Stimulated activated naive CD8-positive, alpha-beta T cell treated with anti-CD3 and anti-CD28 coated beads, Interleukin-15, amount 100 ng/mL, for 72 hours (primary cell): ENCODE results near the gene ZNF580.

ENCODE experiments used
- ATAC-seq: fragments of 150-1000 bp; cut with Tn5 transposase; 2 replicates; pipeline ENCODE4 v1.10.0; 2021; ENCODE audit warnings: mild to moderate bottlenecking, moderate library complexity
- DNase-seq, 2 donors: peaks; one replicate each; pipeline ENCODE4 v3.0.0; 2021 to 2022
- H3K27ac Mint-ChIP-seq, 2 donors: one replicate each; pipeline ENCODE4 v1.8.0; 2022; ENCODE audit warnings: mild to moderate bottlenecking in 2 of 2, mixed read lengths in 2 of 2, moderate library complexity in 2 of 2
- H3K27me3 Mint-ChIP-seq: one replicate; pipeline ENCODE4 v1.8.0; 2022; ENCODE audit warnings: mixed read lengths
- H3K4me1 Mint-ChIP-seq: one replicate; pipeline ENCODE4 v1.8.0; 2022; ENCODE audit warnings: mild to moderate bottlenecking, mixed read lengths
- H3K4me3 Mint-ChIP-seq, 2 donors: one replicate each; pipeline ENCODE4 v1.8.0; 2022; ENCODE audit warnings: mild to moderate bottlenecking in 2 of 2, mixed read lengths in 2 of 2, moderate library complexity in 1 of 2
- H3K9me3 Mint-ChIP-seq, 2 donors: one replicate each; pipeline ENCODE4 v1.8.0; 2022; ENCODE audit warnings: mixed read lengths in 2 of 2

ZNF580 gene

DNA sequence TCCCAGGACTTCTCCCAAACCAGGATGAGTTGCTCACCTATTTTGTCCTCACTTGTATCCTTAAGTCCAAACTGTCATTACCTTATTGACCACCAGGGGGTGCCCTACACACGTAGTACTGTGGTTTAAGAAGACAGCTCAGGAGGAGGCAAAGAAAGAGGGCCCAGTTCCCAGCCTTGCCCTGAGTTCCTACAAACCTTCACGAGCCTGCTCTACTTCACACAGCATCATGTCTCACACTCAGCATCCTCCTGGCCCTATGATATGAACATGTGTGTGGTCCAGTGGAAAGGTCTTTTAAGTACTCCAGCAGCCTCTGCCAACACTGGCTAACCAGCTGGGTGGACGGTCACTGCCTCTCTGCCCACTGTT lies 8.4 kb upstream of the ZNF580 start:
- Mint-ChIP-seq H3K4me3 (peak overlapping the region; percentile 16 to 28), H3K27ac (no peak overlapping the region), H3K4me1 (peaks cover 49% of the 10 kb centered on the region), H3K9me3 (no peaks in the 10 kb centered on the region), H3K27me3 (peaks cover 9% of the 10 kb centered on the region)
- peak; percentile 86 to 87 for DNase-seq
- peak; percentile 70 for ATAC-seq

DNA sequence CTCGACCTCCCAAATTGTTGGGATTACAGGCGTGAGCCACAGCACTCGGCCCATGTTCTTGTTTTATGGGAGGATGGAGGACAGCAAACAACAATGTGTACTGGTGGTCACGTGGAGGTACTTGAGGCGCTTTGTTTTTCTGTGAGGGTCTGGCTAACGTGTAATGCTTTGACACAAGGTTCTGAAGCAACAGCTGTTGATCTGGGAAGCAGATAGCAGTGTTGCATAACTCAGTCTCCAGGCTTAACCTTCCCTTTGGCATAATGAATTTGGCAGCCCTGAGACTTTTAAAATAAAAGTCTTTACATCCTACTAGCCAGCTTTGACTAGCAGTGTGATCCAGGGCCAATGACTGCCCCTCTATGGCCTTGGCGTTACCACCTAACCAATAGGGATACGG lies 6.9 kb upstream of the ZNF580 start:
- DNase-seq, result no peak
- ATAC-seq, result no peak
- peaks cover 59% of the 10 kb centered on the region for H3K4me1 Mint-ChIP-seq
- peaks cover 0 to 6% of the 10 kb centered on the region in 2 donors for H3K9me3 Mint-ChIP-seq
- no peaks in the 10 kb centered on the region for H3K27me3 Mint-ChIP-seq
- no peak overlapping the region for H3K4me3 Mint-ChIP-seq
- no peak overlapping the region for H3K27ac Mint-ChIP-seq

DNA sequence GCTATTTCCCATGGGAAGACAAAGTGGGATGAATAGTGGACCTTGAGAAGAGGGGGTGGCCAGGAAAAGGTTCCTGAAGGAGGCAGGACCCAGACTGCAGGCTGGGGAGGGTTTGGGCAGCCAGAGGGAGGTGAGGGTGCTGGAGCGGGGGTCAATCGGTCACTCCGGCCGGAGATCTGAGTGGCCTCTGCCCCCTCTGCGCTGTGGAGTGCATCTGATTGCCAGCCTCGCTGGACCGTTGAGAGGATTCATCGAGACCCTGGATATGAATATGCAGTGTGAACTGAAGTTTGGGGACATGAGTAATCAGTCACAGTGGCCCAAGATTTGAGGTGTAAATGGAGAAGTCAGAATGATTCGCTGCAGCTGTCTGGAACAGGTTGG lies 5.5 kb upstream of the ZNF580 start:
- no peak for DNase-seq
- H3K4me3 Mint-ChIP-seq, result peak overlapping the region; percentile 96 to 99
- ATAC-seq, result no peak
- peak overlapping the region; percentile 100 for H3K27ac Mint-ChIP-seq
- peaks cover 0 to 6% of the 10 kb centered on the region in 2 donors for H3K9me3 Mint-ChIP-seq
- H3K4me1 Mint-ChIP-seq, result peaks cover 72% of the 10 kb centered on the region
- H3K27me3 Mint-ChIP-seq, result no peaks in the 10 kb centered on the region

DNA sequence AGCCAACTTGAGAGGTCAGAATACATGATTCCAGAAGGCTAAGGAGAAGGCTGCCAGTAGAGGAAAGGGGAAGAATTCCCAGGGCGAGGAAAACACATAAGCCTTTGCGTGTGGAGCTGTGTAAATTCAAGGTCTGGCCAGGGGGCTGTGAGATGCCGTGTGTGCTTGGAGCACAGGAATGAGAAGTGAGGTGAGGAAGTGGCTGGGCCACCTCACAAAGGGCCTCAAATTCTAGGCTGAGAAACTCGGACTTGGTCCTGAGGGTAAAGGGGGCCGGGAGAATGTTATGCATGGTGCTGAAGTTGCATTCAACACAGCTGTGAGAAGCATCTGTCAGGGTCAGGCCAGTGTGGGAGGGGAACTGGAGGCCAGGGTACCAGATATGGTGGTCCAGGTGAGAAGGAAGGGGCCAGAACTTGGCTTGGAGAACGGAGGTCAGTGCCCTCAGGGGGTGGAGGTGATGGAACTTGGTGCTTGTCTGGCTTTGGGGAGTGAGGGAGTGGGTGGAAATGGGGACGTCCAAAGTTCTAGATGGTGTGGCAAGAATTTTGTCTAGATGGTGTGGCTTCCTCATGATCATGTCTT lies 4.9 kb upstream of the ZNF580 start:
- peaks cover 74% of the 10 kb centered on the region for H3K4me1 Mint-ChIP-seq
- peak overlapping the region; percentile 96 to 99 for H3K4me3 Mint-ChIP-seq
- ATAC-seq, result no peak
- peaks cover 0 to 6% of the 10 kb centered on the region in 2 donors for H3K9me3 Mint-ChIP-seq
- no peaks in the 10 kb centered on the region for H3K27me3 Mint-ChIP-seq
- DNase-seq, result no peak
- peak overlapping the region; percentile 100 for H3K27ac Mint-ChIP-seq

DNA sequence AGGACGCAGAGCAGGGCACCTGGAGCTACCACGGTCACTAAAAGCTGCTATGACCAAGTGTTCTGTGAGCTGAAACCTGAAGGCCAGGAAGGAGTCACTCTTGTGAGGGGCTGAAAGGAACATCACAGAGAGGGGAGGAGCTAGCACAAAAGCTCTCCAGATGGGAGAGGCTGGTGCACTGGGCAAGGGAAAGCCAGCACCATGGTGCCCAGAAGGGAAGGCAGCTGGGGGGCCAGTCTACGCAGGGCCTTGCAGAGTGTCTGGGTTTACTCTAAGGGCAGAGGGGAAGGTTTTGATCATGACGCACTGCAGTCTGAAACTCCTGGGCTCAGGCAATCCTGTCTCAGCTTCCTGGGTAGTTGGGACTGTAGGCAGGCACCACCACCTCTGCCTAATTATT lies 4.1 kb upstream of the ZNF580 start:
- H3K4me3 Mint-ChIP-seq, result peak overlapping the region; percentile 96 to 99
- no peak for ATAC-seq
- peak overlapping the region; percentile 85 to 100 for H3K27ac Mint-ChIP-seq
- peaks cover 0 to 6% of the 10 kb centered on the region in 2 donors for H3K9me3 Mint-ChIP-seq
- no peaks in the 10 kb centered on the region for H3K27me3 Mint-ChIP-seq
- H3K4me1 Mint-ChIP-seq, result peaks cover 69% of the 10 kb centered on the region
- DNase-seq, result no peak

DNA sequence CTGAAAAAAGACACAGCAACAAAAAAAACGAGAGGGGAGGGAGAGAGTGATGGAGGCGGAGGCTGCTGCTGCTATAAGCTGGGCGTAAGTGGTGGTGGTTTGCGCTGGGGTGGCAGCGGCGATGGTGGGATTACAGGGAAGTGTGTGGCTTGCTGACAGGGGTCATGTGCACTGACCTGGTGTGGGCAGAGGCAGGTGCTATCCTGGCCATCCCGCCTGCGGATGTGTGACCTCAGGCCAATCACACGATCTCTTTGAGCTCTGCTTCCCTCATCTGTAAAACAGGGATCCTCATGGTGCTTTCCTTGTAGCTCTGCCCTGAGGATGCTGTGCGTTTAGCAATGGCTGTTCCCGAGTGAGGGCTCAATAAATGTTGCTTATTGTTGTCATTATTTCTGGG lies 3.3 kb upstream of the ZNF580 start:
- Mint-ChIP-seq H3K4me3 (peak overlapping the region; percentile 18 to 99), H3K4me1 (peaks cover 61% of the 10 kb centered on the region)

DNA sequence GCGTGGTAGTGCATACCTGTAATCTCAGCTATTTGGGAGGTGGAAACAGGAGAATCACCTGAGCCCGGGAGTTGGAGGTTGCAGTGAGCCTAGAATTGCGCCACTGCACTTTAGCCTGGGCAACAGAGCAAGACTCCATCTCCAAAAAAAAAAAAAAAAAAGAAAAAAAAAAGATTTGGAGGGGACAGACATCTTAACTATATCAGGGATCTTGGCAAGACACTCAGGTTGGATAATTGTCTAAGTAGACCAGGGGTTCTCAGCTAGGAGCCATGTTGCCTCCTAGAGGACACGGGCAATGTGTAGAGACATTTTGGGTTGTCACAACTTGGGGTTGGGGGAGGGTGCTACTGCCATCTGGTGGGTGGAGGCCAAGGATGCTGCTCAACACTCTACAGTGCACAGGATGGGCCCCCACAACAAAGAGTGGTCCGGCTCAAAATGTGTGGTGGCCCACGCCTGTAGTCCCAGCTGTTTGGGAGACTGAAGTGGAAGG lies 1.9 kb upstream of the ZNF580 start:
- Mint-ChIP-seq H3K27ac (no peak overlapping the region), H3K4me1 (peaks cover 70% of the 10 kb centered on the region), H3K9me3 (peaks cover 0 to 6% of the 10 kb centered on the region in 2 donors), H3K27me3 (no peaks in the 10 kb centered on the region), H3K4me3 (peak overlapping the region; percentile 59 to 64)
- DNase-seq (peak; percentile 62 to 76), ATAC-seq (no peak)

More for the DNA sequence above, 3.3 kb upstream of the ZNF580 start:
- DNase-seq (no peak), ATAC-seq (no peak)
- Mint-ChIP-seq H3K27me3 (no peaks in the 10 kb centered on the region), H3K27ac (peak overlapping the region in 1 of 2 donors; percentile 55), H3K9me3 (peaks cover 0 to 6% of the 10 kb centered on the region in 2 donors)

DNA sequence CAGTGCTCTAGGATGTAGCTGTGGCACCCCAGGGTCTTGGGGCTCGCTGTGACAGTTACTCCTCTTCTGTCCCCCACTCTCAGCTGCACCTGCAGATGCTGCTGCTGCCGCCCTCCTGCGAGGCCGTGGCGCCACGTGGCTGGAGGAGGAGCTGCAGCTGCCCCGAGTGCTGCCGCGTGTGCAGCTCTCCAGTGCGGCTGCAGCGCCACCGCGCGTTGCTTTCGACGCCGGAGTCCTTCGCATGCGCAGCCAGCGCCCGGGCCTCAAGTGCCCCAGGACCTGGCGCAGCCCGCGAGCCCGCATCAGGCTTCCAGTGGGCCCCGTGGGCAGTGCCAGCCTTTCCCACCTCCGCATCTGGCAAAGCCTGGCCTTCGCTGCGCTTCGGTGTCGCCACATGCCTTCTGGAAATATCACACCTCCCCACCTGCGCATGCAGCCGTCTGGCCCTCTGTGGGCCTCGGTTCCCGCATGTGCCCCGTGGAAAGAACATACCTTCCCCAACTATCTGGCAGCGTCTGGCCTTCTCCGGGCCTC lies 692 bp upstream of the ZNF580 start:
- H3K27ac Mint-ChIP-seq, result peak overlapping the region; percentile 81 to 87
- H3K27me3 Mint-ChIP-seq, result no peaks in the 10 kb centered on the region
- ATAC-seq, result peak; percentile 37
- peak; percentile 80 to 82 for DNase-seq
- peaks cover 0 to 6% of the 10 kb centered on the region in 2 donors for H3K9me3 Mint-ChIP-seq
- H3K4me3 Mint-ChIP-seq, result peak overlapping the region; percentile 79 to 96
- H3K4me1 Mint-ChIP-seq, result peaks cover 70% of the 10 kb centered on the region

DNA sequence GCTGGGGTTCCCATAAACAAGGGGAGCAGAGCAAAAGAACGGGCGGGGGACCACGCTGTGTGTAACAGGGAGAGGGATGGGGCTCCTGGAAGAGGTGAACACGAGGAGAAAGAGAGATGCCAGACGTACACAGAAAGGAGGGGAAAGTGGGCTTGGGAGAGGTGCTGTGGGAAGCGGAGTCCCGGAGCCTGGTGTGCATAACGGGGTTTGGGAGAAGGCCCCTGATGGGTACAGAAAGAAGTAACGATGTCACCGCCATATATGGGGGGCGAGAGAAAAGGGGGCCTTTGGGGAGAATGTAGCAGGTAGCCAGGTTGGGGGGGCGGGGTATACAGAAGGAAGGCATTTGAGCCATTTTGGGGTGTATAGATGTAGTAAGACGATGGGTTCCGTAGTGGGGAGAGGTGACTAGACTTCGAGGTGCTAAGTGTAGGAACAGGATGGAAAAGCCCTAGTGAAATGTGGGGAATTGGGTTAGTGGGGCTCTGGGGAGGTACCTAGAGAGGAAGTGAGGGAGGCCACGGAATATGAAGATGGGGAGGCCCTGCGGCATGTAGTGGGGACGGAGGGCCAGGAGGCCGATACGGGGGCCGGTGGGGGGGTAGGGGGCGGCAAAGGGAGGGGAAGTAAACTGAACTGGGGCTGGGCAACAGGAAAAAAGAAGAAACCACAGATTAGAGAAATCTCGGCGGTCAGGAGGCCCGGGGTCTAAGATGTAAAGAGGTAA lies 787 bp downstream of the ZNF580 start:
- H3K27me3 Mint-ChIP-seq, result no peaks in the 10 kb centered on the region
- peak overlapping the region; percentile 96 to 98 for H3K4me3 Mint-ChIP-seq
- H3K4me1 Mint-ChIP-seq, result peaks cover 70% of the 10 kb centered on the region
- H3K9me3 Mint-ChIP-seq, result peaks cover 0 to 6% of the 10 kb centered on the region in 2 donors
- ATAC-seq, result peak; percentile 19
- peak; percentile 47 to 55 for DNase-seq
- H3K27ac Mint-ChIP-seq, result peak overlapping the region; percentile 94 to 96

DNA sequence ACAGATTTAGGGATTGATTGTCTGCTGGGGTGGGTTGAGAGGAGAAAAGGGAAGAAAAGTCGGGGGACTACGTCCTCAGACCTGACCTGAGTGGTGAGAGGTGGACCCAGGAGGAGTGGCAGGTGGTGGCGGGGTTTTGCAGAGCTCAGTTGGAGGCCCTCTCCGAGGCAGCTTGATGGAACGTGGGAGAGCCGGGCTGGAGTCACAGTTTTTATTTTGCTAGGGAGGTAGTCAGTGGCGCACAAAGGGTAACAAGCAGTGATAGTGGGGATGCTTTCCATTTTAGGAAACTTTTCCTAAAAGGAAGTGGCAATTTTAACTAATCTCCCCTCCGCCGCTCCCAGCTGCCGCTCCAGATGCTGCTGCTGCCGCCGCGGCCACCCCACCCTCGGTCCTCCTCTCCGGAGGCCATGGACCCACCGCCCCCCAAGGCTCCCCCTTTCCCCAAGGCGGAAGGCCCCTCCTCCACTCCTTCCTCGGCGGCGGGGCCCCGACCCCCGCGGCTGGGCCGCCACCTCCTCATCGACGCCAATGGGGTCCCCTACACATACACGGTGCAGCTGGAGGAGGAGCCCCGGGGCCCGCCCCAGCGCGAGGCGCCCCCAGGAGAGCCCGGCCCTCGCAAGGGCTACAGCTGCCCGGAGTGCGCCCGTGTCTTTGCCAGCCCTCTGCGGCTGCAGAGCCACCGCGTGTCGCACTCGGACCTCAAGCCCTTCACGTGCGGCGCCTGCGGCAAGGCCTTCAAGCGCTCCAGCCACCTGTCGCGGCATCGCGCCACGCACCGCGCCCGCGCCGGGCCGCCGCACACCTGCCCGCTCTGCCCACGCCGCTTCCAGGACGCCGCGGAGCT lies 1.6 kb downstream of the ZNF580 start:
- DNase-seq (peak in 1 of 2 donors; percentile 56), ATAC-seq (peak; percentile 18)
- Mint-ChIP-seq H3K27me3 (no peaks in the 10 kb centered on the region), H3K4me1 (peaks cover 70% of the 10 kb centered on the region), H3K27ac (peak overlapping the region; percentile 95 to 97), H3K4me3 (peak overlapping the region; percentile 96 to 98), H3K9me3 (peaks cover 0 to 6% of the 10 kb centered on the region in 2 donors)

DNA sequence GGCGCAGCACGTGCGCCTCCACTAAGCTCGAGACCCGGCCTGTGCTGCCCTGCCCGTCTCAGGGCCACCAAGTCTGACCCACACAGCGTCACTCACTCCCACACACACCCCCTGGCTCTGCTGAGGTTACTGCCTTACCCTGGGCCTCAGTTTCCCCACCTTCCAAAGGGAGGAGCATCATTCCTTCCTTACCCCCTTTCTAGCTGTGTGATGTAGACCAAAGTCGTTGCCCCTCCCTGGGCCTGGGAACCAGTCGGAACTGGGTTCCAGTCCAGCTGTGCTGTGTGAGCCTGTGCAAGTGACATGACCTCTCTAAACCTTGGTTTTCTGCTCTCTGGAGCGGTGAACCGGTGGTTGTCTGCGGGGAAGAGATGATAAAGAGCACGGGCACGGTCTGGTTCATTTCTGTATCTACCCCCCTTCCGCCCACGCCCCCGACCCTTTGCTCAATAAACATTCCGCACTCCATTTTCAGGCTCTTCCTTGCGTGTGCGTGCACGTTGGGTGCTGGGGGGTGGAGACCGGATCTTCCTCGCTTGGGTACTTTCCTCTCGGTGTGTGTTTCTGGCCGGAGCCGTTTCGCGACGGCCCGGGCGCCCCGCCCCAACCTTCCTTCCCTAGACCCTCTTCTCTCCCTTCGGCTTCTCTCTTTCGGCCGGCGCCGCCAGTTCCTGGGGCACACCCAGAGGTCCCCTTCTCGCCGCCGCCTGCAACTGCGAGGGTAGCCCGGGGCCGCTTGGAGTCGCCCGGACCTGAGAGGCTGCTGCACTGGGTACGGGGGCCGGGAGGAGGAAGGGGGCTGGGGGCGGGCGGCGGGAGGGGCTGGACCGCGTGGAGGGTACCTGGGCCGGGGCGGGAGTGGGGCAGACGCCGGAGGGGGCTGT lies 2.4 kb downstream of the ZNF580 start, which contains the start of gene ZNF581:
ZNF581 (plus strand) TSS at position 647 of the 884 bp plus-strand sequence. CDS start 923 bp downstream, outside the sequence.
- DNase-seq (peak; percentile 84), ATAC-seq (peak; percentile 68)
- H3K27ac Mint-ChIP-seq, result peak within 1 kb of the TSS; percentile 97 to 98
- no peaks in the 10 kb centered on the region for H3K27me3 Mint-ChIP-seq
- H3K4me3 Mint-ChIP-seq, result peak within 1 kb of the TSS; percentile 96 to 98
- H3K9me3 Mint-ChIP-seq, result no peaks in the 10 kb centered on the region
- H3K4me1 Mint-ChIP-seq, result peaks cover 68% of the 10 kb centered on the region

DNA sequence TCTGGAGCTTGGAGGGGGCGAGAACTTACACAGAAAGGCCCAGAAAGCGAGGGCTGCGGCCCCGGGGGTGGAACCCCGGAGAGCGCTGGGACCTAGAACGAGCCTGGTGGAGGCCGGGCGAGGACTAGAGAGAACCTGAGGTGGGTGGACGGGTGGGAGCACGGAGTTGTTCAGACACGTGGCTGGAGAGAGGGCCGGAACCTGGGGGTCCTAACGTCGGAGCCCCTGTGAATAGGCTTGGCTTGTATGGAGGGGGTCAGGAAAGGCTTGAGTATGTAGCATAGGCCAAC lies 3.0 kb downstream of the ZNF580 start:
- Mint-ChIP-seq H3K27me3 (no peaks in the 10 kb centered on the region), H3K4me1 (peaks cover 71% of the 10 kb centered on the region), H3K27ac (peak overlapping the region; percentile 95 to 98), H3K9me3 (no peaks in the 10 kb centered on the region), H3K4me3 (peak overlapping the region; percentile 96 to 98)
- ATAC-seq, result peak; percentile 0
- no peak for DNase-seq

DNA sequence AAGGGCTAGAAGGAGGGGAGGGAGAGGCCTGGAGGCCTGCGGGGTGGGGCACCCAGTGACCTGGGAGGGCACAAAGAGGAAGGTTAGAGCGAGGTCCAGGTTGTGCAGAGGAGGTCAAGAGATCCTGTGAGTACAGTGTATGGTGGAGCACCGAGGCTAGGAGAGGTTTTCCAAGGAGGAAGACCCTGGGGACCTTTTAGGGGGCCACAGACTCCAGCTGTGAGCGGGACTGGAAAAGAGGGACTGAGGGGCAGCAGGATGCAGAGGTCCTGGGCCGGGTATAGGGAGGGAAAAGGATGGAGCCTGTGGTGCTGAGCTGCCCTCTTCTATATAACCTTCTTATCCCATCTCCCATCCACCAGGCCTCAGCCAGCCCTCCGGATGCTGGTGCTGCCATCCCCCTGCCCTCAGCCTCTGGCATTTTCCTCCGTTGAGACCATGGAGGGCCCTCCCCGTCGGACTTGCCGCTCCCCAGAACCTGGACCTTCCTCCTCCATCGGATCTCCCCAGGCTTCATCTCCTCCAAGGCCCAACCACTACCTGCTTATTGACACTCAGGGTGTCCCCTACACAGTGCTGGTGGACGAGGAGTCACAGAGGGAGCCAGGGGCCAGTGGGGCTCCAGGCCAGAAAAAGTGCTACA lies 3.5 kb downstream of the ZNF580 start:
- no peak for ATAC-seq
- H3K9me3 Mint-ChIP-seq, result no peaks in the 10 kb centered on the region
- peaks cover 71% of the 10 kb centered on the region for H3K4me1 Mint-ChIP-seq

DNA sequence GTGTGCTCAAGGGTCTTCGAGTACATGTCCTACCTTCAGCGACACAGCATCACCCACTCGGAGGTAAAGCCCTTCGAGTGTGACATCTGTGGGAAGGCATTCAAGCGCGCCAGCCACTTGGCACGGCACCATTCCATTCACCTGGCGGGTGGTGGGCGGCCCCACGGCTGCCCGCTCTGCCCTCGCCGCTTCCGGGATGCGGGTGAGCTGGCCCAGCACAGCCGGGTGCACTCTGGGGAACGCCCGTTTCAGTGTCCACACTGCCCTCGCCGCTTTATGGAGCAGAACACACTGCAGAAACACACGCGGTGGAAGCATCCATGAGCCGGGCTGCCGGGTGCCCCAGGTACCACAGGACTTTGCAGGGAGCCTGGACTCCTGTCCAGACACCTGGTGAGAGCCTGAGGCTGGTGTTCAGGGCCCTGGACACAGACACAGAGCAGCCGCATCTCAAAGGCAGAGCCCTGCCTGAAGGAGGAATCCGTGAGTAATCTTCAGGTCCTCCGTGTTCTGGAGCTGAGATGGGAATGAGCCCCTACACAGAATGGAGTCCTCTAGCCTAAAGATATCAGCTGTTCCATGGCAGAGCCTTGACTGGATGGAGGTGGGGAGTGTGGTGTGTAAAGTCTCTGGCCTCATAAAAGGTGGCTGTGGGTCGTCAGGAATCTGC lies 4.2 kb downstream of the ZNF580 start:
- Mint-ChIP-seq H3K27ac (peak overlapping the region; percentile 69 to 89), H3K9me3 (no peaks in the 10 kb centered on the region), H3K4me1 (peaks cover 72% of the 10 kb centered on the region), H3K4me3 (peak overlapping the region; percentile 96 to 98), H3K27me3 (no peaks in the 10 kb centered on the region)
- ATAC-seq, result no peak
- DNase-seq, result no peak

More for the DNA sequence above, 3.5 kb downstream of the ZNF580 start:
- H3K4me3 Mint-ChIP-seq, result peak overlapping the region; percentile 96 to 98
- H3K27ac Mint-ChIP-seq, result peak overlapping the region; percentile 95 to 98
- no peak for DNase-seq
- H3K27me3 Mint-ChIP-seq, result no peaks in the 10 kb centered on the region
